ENCODE measurements around the gene COL18A1. TPM values are rescaled to one million over a fixed set of nuclear protein-coding genes. Genes with fewer than 3 reads are reported as not detected.

The COL18A1 gene
- total RNA-seq, 1 donor from 2014 or later = 266 TPM

DNA sequence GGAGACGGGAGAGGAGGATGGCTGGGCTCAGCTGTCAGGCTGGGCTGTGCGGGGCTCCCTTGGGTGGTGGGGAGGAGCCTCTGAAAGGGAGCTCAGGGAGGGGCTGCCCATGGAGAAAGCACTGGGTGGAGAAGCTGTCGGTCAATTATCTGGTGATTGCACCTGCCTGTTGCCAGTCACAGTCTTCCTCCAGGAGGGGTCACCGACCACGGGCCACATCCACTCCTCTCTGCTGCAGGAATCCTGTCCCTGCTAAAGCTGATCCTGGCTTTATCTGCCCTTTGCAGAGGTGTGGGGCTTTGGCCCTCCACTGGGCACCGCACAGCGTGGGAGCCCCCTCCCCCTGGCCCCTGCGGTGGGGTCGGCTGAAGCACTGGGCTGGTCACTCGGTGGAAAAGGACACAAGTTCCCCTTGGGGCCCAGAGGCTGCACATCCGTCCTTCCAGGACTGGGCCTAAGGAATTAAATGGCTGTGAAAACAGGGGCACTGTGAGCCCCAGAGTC, 21.8 kb upstream of the COL18A1 start:
- DNase-seq (ENCODE audit: low spot score) = no peak

DNA sequence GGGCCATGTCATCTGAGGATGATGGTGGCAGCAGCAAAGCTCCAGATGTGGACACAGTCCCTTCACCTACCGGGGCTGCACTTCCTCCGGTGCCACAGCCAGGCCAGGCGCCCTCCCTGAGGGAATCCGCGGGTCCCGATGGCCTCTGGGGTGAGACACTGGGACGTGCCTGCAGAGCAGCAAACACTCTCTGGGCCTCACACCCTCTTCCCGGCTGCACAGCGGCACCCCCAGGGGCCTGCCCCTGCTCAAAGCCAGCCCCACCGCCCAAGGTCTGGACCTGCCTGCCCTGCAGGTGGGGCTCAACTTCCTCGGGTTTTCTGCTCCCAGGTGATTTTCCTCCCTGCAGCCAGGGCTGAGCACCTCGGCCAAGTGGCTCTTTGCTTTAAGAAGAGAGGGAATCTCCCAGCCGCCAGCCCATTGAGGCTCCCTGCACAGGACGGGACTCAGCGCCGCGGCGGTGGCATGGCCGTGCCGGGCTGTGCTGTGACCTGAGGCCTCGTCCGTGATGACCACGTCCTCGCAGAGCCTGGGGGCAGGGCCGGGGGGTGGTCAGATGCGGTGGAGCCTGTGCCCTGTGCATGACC, 21.3 kb upstream of the COL18A1 start:
- no peak for DNase-seq (ENCODE audit: low spot score)

DNA sequence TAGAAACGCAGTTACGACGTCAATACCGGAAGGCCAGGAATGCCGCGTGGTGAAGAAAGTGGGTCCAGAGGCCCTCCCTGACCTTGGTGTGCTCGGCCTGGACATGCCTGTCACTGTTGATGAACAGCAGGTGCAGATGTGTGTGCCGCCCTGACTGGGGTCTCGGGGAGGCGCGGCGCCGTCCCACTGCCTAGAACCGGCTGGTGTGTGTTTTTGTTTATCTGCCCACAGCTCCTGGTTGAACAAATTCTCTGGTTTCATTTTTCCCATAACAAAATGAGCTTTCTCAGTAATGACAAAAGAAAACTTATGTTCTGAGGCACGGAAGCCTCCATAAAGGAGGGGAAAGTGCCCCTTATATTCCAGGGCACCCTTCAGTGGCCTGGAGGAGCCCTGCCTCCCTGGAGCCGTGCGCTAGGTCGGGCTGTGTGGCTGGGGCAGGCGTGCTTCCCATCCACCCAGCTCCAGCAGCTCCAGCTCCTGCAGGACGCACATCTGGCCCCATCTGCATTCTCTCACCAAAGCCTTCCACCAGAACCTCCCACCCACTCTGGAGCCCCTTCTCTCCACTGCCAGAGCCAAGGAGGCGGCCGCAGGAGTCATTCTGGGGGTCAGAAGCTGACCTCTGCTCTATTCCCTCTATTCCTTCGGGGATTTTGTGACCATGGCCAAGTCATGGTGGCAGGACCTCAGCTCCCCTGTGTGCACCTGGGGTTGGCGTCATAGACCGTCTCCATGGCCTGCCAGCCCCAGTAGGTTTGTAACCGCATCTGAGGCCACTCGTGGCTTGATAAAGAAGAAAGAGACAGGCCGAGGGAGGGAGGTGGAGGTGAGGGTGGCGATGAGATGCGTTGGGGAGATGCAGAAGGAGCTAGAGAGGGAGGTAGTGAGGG, 20.1 kb upstream of the COL18A1 start:
- DNase-seq (ENCODE audit: low spot score) = no peak

DNA sequence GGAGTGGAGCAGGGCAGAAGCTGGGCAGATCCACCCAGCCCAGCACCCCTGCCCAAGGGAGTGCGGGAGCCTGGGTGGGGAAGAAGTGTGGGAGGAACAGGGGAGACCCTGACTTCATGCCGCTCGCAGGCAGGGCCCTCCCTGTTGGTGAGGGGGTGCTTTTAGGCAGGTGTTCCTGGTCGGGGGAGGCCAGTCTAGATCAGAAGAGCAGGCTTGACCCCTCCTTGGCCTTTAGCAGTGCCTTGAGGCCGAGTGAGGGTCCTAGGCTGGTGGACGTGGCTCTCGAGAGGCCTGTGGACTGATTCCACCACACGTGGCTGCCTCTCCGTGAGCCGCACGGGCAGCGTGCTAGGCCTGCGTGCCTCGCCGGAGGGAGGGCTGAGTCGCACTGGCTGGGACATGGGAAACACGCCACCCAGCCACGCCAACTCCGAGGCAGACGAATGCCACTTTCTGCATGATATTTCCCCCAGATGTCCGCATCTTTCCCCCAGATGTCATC, 19.4 kb upstream of the COL18A1 start:
- no peak for DNase-seq (ENCODE audit: low spot score)

DNA sequence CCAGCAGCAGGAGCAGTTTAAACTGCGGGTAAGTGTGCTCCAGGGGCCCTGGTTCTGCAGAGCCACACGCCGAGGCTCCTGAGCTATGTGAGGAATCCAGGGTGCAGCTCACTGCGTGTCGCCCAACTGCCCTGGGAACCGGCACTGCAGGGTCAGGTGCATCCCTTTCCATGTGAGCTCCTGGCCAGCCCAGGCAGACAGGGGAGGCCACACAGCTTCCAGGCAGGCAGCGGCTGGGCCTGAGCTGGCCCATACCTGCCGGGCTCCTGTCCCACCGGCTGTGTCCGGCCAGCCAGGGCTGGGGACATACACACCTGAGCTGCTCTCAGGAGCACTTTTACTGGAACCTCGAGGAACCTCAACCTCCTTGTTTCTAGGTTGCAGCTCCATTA, 18.6 kb upstream of the COL18A1 start:
- DNase-seq (ENCODE audit: low spot score) = no peak

DNA sequence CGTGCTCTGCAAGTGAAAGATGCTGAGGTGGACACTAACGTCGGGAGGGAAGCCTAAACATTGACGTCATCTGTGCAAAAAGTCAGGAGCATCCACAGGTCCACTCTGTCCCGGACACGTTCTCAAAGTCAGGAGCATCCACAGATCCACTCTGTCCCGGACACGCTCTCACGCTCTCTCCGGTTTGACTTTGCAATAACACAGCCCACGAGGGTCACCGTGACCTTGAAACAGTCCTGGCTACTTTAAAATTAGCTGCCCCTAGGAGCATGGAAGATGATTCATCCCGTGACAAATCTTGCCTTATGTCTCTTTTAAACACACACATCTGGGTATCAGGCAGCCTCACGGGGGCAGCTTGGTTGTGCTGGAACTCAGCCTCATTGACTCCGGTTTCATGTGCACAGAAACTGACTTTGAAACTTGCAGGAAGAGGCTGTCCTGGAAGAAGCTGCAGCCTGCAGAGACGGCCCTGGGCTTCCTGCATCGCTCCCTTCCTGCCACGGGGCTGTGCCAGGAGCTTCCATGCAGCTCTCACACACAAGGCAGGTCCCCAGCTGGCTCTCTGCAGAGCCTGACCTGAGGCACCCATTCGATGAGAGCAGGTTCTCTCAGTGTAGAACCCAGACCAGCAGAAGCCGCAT, 18.1 kb upstream of the COL18A1 start:
- DNase-seq (ENCODE audit: low spot score) = peak; percentile 95

DNA sequence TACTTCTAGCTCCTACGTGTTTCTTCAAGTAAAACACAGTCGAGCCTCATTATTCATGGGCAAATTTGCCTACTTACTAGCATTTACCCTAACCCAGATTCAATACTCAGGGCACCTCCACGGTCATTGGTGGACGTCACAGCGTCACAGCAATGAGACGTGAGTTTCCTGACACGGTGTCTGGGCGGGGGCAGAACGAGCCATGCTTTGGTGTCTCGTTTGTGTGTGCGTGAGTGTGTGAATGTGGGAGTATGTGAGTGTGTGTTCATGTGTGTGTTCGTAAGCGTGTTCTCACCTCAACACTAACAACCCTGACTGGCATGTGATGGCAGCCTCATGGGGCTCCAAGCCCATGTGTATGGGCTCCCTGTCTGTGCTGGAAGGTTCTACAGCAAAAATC, 17.5 kb upstream of the COL18A1 start:
- no peak for DNase-seq (ENCODE audit: low spot score)

DNA sequence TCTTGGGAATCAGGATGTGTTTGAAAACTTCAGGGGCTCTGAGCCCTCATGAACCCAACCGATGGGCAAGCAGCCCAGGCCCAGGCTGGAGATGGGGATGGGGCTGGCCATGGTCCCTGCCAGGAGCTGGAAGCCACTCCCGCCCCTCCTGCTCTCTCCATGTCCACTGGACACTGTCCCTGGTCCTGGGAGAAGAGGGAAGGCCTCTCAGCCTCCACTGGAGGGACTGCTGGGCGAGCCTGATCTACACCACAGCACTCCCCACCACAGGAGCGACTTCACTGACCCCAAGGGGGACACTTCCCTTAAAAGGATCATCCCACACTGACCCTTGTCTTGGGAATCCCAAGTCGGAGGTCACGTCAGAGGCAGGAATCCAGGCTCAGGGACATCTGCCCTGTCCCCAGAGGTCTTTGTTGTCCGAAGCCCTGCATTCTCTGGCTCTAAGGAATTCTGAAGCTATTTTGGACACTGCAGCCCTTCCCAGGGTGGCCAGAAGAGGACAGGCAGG, 16.9 kb upstream of the COL18A1 start:
- no peak for DNase-seq (ENCODE audit: low spot score)

DNA sequence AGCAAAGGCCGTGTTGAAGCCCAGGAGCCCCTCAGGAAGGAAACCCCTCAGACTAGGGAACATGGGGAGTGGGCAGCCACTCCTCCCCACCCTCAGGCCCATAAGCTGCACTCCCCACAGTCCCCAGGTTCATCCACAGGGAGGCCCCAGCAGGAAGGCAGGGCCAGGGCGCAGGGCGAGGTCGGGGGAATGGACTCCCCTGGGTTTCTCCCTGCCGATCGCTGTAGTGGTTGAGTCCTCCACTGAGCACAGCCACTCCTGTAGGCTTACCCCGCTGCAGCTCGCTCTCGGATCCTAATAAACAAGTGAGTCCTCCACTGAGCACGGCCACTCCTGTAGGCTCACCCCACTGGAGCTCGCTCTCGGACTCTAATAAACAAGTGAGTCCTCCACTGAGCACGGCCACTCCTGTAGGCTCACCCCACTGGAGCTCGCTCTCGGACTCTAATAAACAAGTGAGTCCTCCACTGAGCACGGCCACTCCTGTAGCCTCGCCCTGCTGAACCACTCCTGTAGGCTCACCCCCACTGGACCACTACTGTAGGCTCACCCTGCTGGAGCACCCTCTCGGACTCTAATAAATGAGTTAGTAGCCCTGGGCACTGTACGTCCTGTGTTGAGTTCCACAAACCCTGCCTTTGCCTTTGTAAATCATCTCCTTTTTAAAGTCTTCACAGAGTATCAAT, 16.2 kb upstream of the COL18A1 start:
- DNase-seq (ENCODE audit: low spot score) = no peak

DNA sequence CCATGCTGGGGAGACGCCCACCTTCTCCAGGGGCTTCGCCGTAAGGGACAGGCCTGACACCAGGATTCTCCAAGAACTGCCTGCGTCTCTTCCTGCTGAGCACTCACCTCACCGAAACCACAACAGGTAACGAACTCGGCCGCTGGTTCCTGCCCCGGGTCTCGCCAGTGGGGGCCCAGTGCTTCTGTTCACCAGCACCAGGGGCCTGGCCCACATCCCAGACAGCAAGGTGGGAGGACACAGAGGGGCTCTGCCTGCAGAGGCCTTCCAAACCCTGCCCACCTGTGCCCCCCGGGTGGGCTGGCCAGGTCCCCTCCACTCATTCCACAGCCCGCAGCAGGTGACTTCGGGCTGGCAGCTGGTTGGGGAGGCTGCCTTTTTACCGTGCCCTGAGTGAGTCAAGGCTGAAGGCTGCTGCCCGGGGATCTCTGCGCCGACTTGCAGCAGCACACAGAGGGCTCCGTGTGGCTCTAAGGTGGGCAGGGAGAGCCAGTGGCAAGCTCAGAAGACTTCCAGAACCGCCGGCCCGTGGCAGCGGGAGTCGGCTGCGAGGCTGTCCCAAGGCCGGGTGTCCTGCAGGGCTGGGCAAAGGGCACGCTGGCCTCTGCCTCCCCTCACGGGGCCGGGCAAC, 14.7 kb upstream of the COL18A1 start:
- no peak for DNase-seq (ENCODE audit: low spot score)

DNA sequence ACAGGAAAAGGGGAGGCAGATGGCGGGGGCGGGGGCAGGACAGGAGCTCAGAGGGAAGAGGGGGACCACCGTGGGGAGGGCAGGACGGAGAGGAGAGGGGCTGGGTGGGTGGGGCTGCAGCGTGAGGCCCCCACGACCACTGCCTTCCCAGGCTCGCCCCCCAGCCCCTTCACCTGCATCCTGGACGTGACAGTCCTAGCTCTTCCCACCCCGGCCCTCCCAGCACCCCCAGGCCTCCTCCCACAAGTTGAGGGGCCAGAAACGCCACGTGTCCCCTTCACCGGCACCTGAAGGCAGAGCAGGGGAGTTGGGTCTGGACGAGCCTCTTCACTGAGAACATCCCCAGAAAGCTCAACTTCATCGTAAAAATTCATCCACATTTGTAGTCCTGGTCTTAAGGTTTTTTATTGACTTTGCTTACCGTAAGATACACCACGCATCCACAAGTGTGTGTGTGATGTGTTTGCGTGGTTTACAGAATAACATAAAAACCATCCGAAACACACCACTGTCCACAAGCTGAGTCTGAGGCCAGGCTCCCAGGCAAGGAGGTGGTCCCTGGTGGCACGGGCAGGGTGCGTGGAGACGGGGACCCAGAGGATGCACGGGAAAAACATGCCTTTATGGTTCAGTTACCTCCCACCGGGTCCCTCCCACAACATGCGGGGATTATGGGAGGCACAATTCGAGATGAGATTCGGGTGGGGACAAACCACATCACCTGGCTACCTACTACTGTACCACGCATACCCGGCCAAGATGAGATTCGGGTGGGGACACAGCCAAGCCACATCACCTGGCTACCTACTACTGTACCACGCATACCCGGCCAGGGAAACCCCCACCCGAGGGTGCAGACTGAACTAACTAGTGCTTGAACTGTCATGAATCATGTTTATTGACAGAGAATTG, 13.9 kb upstream of the COL18A1 start:
- no peak for DNase-seq (ENCODE audit: low spot score)

DNA sequence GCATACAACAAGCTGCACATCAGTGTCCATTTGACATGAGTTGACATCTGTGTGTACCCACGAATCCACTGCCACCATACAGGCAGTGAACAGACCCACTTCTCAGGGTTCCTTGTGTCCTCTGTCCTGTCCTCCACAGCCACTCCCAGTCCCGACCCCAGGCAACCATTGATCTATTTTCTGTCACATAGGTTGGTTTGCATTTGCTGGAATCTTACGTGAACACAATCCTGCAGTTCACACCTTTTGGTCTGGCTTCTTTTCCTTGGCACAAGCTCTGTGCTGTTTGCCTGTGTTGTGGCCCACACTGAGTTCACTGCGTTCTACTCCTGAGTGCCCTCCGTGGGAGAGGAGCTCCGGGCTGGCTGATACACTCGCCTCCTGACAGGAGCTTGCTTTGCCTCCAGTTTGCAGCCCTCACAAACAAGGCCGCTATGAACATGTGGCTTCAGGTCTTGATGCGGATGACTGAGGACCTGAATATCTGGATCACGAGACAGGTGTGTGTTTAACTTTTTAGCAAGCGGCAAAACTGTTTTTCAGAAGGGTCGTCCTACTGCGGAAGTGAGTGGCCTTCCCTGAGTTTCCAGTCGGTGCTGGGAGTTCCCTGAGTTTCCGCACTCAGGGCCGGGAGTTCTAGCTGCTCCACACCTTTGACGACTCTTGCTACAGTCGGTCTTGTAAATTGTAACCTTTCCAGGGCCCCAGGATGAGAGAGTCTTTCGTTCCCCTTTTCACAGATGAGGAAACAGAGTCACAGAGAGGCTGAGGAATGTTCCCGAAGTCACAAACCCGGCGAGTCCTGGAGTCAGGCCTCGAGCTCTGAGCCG, 13.0 kb upstream of the COL18A1 start:
- no peak for DNase-seq (ENCODE audit: low spot score)

DNA sequence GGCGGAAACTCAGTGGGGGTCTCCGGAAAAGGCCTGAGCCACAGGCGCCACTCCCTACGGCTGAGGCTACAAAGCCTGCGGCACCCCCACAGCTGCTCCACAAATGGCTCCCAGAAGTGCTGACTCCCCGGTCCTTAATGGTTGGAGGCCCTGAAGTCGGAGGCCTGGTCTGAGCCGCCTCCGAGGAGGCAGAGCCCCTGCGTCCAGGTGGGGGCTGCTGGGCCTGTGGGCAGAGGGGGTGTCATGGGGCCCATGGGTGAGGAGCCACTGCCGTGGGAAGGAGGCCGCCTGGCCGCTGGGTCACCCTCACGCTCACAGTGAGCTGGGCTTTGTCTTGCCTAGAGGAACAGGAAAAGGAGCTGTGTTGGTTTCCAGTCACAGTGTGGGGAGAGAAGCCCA, 12.4 kb upstream of the COL18A1 start:
- DNase-seq (ENCODE audit: low spot score) = no peak

DNA sequence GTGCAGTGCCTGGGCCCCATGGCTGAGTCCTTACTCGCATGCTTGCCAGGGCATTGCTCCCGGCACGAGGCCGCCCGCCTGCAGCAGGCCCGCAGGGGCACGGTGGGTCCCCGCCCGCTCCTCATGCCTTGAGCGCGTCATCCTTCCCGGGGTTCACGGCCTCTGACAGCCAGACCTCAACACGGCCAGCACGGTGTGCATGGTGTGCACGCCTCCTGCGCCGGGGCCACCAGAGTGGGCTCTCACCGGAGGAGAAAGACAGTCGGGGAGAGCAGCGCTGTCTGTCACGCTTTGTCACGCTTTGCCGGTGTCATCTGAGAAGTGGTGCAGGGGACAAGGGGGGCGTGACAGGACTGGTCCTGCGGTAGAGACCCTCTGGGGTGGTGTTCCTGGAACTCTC, 11.9 kb upstream of the COL18A1 start:
- DNase-seq (ENCODE audit: low spot score) = no peak

DNA sequence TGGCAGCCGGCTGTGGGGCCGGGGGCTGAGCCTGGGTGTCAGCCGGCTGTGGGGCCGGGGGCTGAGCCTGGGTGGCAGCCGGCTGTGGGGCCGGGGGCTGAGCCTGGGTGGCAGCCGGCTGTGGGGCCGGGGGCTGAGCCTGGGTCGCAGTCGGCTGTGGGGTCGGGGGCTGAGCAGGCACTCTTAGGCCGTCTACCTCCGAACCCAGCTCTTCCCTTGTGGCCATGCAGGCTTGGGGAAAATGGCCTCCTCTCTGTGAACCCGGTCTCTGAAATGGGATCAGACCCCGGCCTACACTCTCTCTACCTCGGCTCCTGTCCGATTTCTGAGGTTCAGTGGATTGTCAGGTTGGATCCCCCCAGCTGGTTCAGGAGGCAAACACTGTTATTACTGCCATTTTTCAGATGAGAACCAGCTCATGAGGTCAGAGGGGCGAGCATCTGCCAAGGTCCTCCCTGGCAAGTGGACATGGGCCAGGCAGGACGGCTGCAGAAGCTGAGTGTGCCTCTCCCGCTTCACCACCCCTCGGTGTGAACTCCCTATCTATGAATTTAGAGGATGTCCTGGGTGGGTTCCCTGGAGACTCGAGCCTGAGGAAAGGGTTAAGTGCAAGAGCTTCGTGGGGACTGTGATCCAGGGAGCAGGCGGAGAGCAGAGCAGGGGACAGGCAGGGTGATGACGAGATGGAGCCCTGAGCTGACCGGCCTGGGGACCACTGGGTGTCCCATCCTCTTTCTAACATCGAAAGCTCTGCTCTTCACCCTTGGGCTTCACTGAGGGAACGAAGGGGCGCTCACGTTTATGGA, 10.9 kb upstream of the COL18A1 start:
- DNase-seq (ENCODE audit: low spot score) = no peak

DNA sequence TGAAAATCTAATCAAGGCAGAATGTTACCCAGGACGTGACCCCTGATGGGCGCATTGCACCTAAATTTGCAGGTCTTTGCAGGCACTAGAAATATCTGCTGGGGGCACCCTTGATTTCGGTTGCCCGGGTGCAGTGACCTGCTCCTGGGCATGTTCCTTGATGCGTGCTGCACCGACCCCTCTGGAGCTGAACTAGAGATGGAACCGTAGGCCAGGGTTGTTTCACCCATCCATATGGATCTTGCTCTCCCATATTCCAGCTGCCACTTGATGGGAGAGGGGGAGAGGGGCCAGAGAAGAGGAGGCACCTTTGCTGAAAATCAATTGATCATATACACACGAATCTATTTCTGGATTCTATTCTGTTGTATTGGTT, 8.4 kb upstream of the COL18A1 start:
- no peak for DNase-seq (ENCODE audit: low spot score)

DNA sequence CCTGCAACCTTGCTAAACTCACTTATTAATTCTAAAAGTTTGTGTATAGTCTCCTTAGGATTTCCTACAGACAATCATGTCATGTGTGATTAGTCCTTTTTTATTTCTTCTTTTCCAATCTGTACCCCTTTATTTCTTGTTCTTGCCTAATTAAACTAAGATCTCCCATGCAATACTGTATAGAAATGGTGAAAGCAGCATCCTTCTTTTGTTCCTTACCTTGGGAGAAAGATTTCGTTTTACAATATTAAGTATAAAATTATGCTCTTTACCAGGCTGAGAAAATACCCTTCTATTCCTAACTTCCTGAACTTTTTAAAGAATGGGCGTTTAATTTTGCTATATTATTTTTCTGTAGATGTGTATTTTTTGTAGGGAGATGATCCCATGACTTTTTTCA, 7.6 kb upstream of the COL18A1 start:
- DNase-seq (ENCODE audit: low spot score) = no peak

DNA sequence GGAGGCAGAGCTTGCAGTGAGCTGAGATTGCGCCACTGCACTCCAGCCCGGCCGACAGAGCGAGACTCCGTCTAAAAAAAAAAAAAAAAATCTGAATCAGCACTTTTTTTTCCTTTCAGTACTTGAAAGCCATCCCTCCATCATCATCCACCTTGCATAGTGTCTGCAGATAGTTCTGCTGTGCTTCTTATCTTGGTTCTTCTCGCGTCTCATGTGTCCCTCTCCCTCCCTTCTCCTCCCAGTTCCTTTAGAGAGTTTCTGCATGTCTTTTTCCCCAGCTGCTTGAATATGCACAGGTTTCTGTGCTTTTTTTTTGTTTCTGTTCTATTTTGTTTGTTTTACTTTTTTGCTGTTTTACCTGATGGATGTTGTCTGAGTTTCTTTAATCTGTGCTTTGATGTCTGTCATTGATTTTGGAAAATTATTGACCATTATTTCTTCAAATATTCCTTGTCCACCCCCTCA, 3.9 kb upstream of the COL18A1 start:
- no peak for DNase-seq (ENCODE audit: low spot score)
